ENCODE measurements around the gene ENOX1. TPM values are rescaled to one million over a fixed set of nuclear protein-coding genes. Genes with fewer than 3 reads are reported as not detected.

ENOX1 gene
- total and polyA plus RNA-seq, 7 donors, result 0.23 to 20.2 (median 11.1) TPM

DNA sequence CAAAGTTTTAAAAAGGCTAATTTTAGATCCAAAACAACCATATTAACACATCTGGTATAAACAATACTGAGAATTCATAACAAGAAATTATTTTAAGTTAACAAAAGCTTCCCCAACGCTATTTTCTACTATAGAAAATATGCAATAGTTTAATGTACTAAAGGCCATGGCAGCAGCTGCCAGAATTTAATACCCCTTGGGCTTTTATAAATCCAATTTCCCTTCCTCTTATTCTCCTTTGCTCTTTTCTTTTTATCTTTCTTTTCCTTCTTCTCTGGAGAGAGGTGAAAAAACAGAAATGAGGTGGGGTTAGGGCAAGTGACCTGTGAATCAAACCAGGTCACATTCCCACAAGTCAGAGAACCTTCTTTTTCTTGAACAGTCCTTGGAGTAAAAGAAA lies 58.9 kb downstream of the ENOX1 start:
- H3K36me3 ChIP-seq, result no peaks in the 10 kb centered on the region
- peaks cover 0 to 50% (median 36%) of the 10 kb centered on the region in 4 donors for H3K4me1 ChIP-seq
- intact Hi-C loops (cut with DNase I), result no loop called here
- 58 to 75% methylated on average over 1 of the region's 1 CpG for WGBS, 2 donors
- H3K9me3 ChIP-seq, result no peaks in the 10 kb centered on the region
- no peak for DNase-seq
- no peak overlapping the region for H3K27ac ChIP-seq
- no peak overlapping the region for H3K4me3 ChIP-seq
- no peaks in the 10 kb centered on the region for H3K27me3 ChIP-seq
- TF ChIP-seq POLR2A (IDR thresholded peaks at IDR 0.05) (no peak), EP300 (IDR thresholded peaks at IDR 0.05) (no peak), POLR2AphosphoS5 (IDR thresholded peaks at IDR 0.05) (no peak)
- TF ChIP-seq, protein P1, sequence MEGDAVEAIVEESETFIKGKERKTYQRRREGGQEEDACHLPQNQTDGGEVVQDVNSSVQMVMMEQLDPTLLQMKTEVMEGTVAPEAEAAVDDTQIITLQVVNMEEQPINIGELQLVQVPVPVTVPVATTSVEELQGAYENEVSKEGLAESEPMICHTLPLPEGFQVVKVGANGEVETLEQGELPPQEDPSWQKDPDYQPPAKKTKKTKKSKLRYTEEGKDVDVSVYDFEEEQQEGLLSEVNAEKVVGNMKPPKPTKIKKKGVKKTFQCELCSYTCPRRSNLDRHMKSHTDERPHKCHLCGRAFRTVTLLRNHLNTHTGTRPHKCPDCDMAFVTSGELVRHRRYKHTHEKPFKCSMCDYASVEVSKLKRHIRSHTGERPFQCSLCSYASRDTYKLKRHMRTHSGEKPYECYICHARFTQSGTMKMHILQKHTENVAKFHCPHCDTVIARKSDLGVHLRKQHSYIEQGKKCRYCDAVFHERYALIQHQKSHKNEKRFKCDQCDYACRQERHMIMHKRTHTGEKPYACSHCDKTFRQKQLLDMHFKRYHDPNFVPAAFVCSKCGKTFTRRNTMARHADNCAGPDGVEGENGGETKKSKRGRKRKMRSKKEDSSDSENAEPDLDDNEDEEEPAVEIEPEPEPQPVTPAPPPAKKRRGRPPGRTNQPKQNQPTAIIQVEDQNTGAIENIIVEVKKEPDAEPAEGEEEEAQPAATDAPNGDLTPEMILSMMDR (IDR thresholded peaks at IDR 0.05), result no peak

DNA sequence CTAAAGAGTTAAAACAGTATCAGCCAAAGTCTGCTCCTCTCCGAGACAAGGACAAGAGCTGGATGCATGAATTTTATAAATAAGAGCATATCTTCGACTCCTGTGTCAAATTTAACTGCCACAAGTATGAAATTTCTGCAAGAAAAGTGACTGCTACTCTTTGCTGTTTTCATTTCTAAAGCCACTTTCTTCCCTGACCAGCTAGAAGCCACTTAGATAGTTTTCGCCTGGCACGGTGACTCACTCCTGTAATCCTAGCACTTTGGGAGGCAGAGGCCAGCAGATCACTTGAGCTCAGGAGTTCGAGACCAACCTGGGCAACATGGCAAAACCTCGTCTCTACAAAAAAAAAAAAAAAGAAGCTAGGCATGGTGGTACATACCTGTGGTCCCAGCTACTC lies 61.3 kb downstream of the ENOX1 start:
- Histone ChIP-seq H3K9me3 (no peaks in the 10 kb centered on the region), H3K4me3 (no peak overlapping the region), H3K4me1 (peaks cover 0 to 33% (median 23%) of the 10 kb centered on the region in 4 donors), H3K27ac (no peak overlapping the region), H3K36me3 (no peaks in the 10 kb centered on the region), H3K27me3 (no peaks in the 10 kb centered on the region)
- DNase-seq, result no peak
- 78 to 84% methylated on average over 6 of the region's 6 CpGs for WGBS, 2 donors
- TF ChIP-seq EP300 (IDR thresholded peaks at IDR 0.05), result no peak
- intact Hi-C loops (cut with DNase I), result no loop called here

DNA sequence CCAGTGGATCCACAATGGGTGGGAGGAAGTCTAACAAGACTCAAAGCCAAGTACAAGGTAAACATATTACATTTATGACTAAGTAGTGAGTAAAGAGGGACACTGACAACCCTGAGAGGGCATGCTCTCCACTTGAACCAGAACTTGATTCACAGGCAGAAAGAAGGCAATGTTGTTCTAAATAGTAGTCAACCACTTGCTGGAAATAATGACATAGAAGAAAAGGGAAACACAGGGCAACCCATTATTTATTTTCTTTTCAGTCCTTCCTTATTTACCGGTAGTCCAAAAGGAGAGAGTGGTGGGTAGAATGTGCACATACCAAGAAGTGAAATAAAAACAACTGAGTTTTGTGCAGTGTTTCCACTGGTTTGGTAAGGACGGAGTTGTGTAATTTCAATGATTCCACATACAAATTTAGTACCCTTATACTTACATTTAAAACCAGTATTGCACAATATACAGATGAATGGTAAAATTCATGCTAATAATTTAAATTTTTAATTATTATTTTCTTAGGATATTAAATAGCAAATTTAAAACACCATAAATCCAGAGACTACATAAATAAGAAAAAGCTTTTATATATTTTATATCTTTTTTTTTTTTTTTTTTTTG lies 65.9 kb downstream of the ENOX1 start:
- DNase-seq, result no peak
- H3K4me3 ChIP-seq, result no peak overlapping the region
- no peak for TF ChIP-seq POLR2A (IDR thresholded peaks at IDR 0.05)
- no peak for TF ChIP-seq EP300 (IDR thresholded peaks at IDR 0.05)
- TF ChIP-seq, protein P1 (IDR thresholded peaks at IDR 0.05), result no peak
- TF ChIP-seq POLR2AphosphoS5 (IDR thresholded peaks at IDR 0.05), result no peak
- peaks cover 0 to 6% (median 0%) of the 10 kb centered on the region in 4 donors for H3K4me1 ChIP-seq
- no peaks in the 10 kb centered on the region for H3K27me3 ChIP-seq
- H3K27ac ChIP-seq, result no peak overlapping the region
- intact Hi-C loops (cut with DNase I), result no loop called here
- 43 to 46% methylated on average over 2 of the region's 2 CpGs for WGBS, 2 donors
- H3K9me3 ChIP-seq, result no peaks in the 10 kb centered on the region
- H3K36me3 ChIP-seq, result no peaks in the 10 kb centered on the region

DNA sequence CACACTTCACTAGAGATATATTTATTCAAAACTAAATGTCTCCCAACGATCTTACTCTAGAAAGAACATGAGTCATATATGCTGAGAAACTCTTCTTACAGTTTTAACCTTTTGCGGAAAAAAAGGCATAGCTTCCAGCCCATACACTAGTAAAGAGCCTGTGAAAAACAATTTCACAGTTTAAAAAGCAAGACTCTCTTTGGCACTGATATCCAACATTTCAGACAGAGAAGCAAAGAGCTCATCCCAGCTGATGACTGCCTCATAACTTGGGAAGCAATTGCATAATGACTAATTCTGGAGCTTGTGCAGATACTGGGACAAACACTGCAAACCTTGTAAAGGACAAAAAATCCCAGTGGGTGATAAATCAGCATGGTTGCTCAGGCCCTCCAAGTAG lies 88.0 kb downstream of the ENOX1 start:
- intact Hi-C loops (cut with DNase I), result loop anchor here (5.0 kb wide), 1 partner anchor 181 kb away; no protein-coding TSS in a partner anchor
- no peak for DNase-seq
- 59 to 68% methylated on average over 2 of the region's 2 CpGs for WGBS, 2 donors
- Histone ChIP-seq H3K27ac (peak overlapping the region; percentile 28 to 73 (median 44)), H3K4me1 (peaks cover 0 to 57% (median 31%) of the 10 kb centered on the region in 4 donors), H3K36me3 (no peaks in the 10 kb centered on the region), H3K9me3 (no peaks in the 10 kb centered on the region), H3K27me3 (no peaks in the 10 kb centered on the region), H3K4me3 (no peak overlapping the region)
- TF ChIP-seq POLR2AphosphoS5 (IDR thresholded peaks at IDR 0.05) (peak; percentile 34 to 65 (median 65)), POLR2A (IDR thresholded peaks at IDR 0.05) (no peak), EP300 (IDR thresholded peaks at IDR 0.05) (peak in 1 of 4 donors; percentile 30)
- TF ChIP-seq, protein P1 (IDR thresholded peaks at IDR 0.05), result no peak

DNA sequence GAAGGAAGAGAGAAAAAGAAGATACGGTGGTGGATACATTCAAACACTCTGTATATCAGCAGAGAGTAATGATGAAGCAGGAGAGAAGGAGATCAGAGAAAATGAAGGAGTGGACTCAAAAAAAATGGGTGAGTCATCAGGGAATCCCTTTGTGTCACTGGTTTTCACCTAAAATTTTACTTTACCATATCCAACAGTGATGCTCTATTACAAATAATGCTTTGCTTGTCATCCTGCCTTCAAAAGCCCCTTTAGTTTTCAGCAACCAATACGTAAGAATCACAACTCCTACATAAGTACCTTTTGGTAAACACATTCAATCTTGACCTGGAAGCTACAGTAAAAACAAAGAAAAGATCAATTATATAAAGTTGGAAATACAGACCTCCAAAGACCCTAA lies 88.8 kb downstream of the ENOX1 start:
- no peak for DNase-seq
- intact Hi-C loops (cut with DNase I), result loop anchor here (5.0 kb wide), 1 partner anchor 181 kb away; no protein-coding TSS in a partner anchor
- Histone ChIP-seq H3K4me1 (peaks cover 0 to 50% (median 27%) of the 10 kb centered on the region in 4 donors), H3K27ac (peak overlapping the region in 2 of 4 donors; percentile 53 to 73), H3K4me3 (no peak overlapping the region), H3K9me3 (no peaks in the 10 kb centered on the region), H3K27me3 (no peaks in the 10 kb centered on the region), H3K36me3 (no peaks in the 10 kb centered on the region)
- no peak for TF ChIP-seq EP300 (IDR thresholded peaks at IDR 0.05)
- TF ChIP-seq, protein P1 (IDR thresholded peaks at IDR 0.05), result no peak
- no peak for TF ChIP-seq POLR2AphosphoS5 (IDR thresholded peaks at IDR 0.05)
- TF ChIP-seq POLR2A (IDR thresholded peaks at IDR 0.05), result no peak
- WGBS, 2 donors, result 80 to 88% methylated on average over 2 of the region's 2 CpGs
